HepG2 (cell line): ENCODE measurements around the gene MAN1A2. TPM values are rescaled to one million over a fixed set of nuclear protein-coding genes. Genes with fewer than 3 reads are reported as not detected.

Source experiments
- ATAC-seq: fragments of 200-7000 bp; cut with Tn5 transposase; 3 replicates; pipeline ENCODE4 v1.9.1; 2020; ENCODE audit warnings: mild to moderate bottlenecking, moderate library complexity
- BruUV-seq: library from RNA; stranded (reverse); fragments of 400-500 nt; replicated peaks from 2 replicates; lab custom pipeline; 2021; lab: Mats Ljungman, UMichigan
- CTCF ChIA-PET: fragments of 300-600 bp; formaldehyde crosslinking; extraction: SDS; loops from one replicate; lab custom pipeline; 2021; ENCODE audit warnings: low total read pairs, inconsistent platforms, low intra/inter-chr PET ratio; lab: Yijun Ruan, JAX
- POLR2A ChIA-PET: fragments of 350-600 bp; sonication (Branson Sonifier 250); formaldehyde crosslinking; loops from one replicate; lab custom pipeline; 2020; ENCODE audit warnings: antibody characterized with exemption, inconsistent platforms; lab: Yijun Ruan, JAX
- DNase-seq: peaks from one replicate; pipeline ENCODE4 v3.0.0-alpha.2; 2015; ENCODE audit warnings: low spot score
- FAIRE-seq: peaks from 3 replicates; lab custom pipeline; 2011; peaks lifted over from hg19 to GRCh38; lab: Jason Lieb, UNC
- H2AFZ ChIP-seq: one replicate; pipeline ENCODE4 v1.6.1; 2011; ENCODE audit warnings: low read length, inconsistent platforms
- H3K27ac ChIP-seq: fragments of 300-600 bp; 3 replicates; pipeline ENCODE4 v1.8.0; 2011; ENCODE audit warnings: mixed run types, mild to moderate bottlenecking, mixed read lengths, low read length, inconsistent platforms; ENCODE audit not compliant: insufficient read depth; ENCODE audit errors: extremely low read length
- H3K27me3 ChIP-seq, 2 experiments: fragments of 200-600 bp in 1 of 2; 2 replicates in 1 of 2; 3 replicates in 1 of 2; pipeline versions ENCODE4 v1.6.0 to v1.8.0; 2011; ENCODE audit warnings: low read length in 2 of 2, mild to moderate bottlenecking in 2 of 2, moderate library complexity in 2 of 2, inconsistent platforms in 1 of 2; ENCODE audit not compliant: insufficient read depth in 2 of 2, control insufficient read depth in 1 of 2
- H3K36me3 ChIP-seq, 2 experiments: fragments of 200-600 bp in 1 of 2; replicated peaks in 1 of 2; 2 replicates in 1 of 2; 3 replicates in 1 of 2; pipeline versions ENCODE4 v1.5.1 to v1.8.0; 2011; ENCODE audit warnings: low read length in 2 of 2, inconsistent platforms in 1 of 2; ENCODE audit not compliant: insufficient read depth in 2 of 2, control insufficient read depth in 1 of 2
- H3K4me1 ChIP-seq: 2 replicates; pipeline ENCODE4 v1.5.1; 2012; ENCODE audit warnings: low read length, inconsistent platforms; ENCODE audit not compliant: insufficient read depth
- H3K4me2 ChIP-seq: 2 replicates; pipeline ENCODE4 v1.6.0; 2011; ENCODE audit warnings: low read depth, low read length, inconsistent platforms
- H3K4me3 ChIP-seq, 3 experiments: fragments of 200-600 bp in 1 of 3; sonication (generic), shearing (Covaris generic) in 1 of 3; replicated peaks in 1 of 3; 2 replicates each; pipeline ENCODE4 v1.5.1; 2011 to 2016; ENCODE audit warnings: low read length in 3 of 3, inconsistent platforms in 2 of 3, low read depth in 2 of 3, mild to moderate bottlenecking in 2 of 3, control low read depth in 1 of 3, mixed read lengths in 1 of 3; ENCODE audit not compliant: insufficient read depth in 1 of 3
- H3K79me2 ChIP-seq: one replicate; pipeline ENCODE4 v1.6.1; 2011; ENCODE audit warnings: low read length, inconsistent platforms; ENCODE audit not compliant: insufficient read depth
- H3K9ac ChIP-seq: 2 replicates; pipeline ENCODE4 v1.6.0; 2011; ENCODE audit warnings: mild to moderate bottlenecking, low read depth, low read length, inconsistent platforms; ENCODE audit not compliant: insufficient read depth
- H3K9me3 ChIP-seq: 2 replicates; pipeline ENCODE4 v1.5.1; 2012; ENCODE audit warnings: mild to moderate bottlenecking, low read length
- H4K20me1 ChIP-seq: 2 replicates; pipeline ENCODE4 v1.6.0; 2011; ENCODE audit warnings: inconsistent platforms, mild to moderate bottlenecking, low read length, moderate library complexity; ENCODE audit not compliant: insufficient read depth
- ASH2L ChIP-seq: fragments of 300-600, 200-600 bp; sonication (generic); IDR thresholded peaks from 2 replicates; pipeline ENCODE4 v1.7.0; 2017; ENCODE audit warnings: low read depth, mild to moderate bottlenecking, moderate library complexity, mixed read lengths, low read length; ENCODE audit not compliant: insufficient read length
- CCDC6 ChIP-seq: sonication (generic); formaldehyde crosslinking; IDR thresholded peaks from 2 replicates; pipeline ENCODE4 v1.8.1; 2022; ENCODE audit warnings: mild to moderate bottlenecking, missing genetic modification reagents, moderate library complexity
- EZH2 ChIP-seq: conservative IDR thresholded peaks from 2 replicates; pipeline ENCODE4 v1.6.1; 2012; ENCODE audit warnings: mild to moderate bottlenecking, low read depth, low read length, moderate library complexity
- GLI4 ChIP-seq: sonication (generic); formaldehyde crosslinking; IDR thresholded peaks from 2 replicates; pipeline ENCODE4 v1.5.1; 2020; ENCODE audit warnings: missing genetic modification reagents, mild to moderate bottlenecking, moderate library complexity, borderline replicate concordance
- HMGXB3 ChIP-seq: sonication (generic); formaldehyde crosslinking; IDR thresholded peaks from 2 replicates; pipeline ENCODE4 v1.4.0; 2020; ENCODE audit warnings: missing genetic modification reagents, borderline replicate concordance
- KAT8 ChIP-seq: IDR thresholded peaks from 2 replicates; pipeline ENCODE4 v1.6.1; 2016; ENCODE audit warnings: missing genetic modification reagents, missing compliant biosample characterization
- KLF11 ChIP-seq: IDR thresholded peaks from 2 replicates; pipeline ENCODE4 v1.6.1; 2016; ENCODE audit warnings: missing compliant biosample characterization
- NR3C1 ChIP-seq: sonication (generic); formaldehyde crosslinking; IDR thresholded peaks from 2 replicates; pipeline ENCODE4 v1.4.0; 2020; ENCODE audit warnings: missing genetic modification reagents
- RARA ChIP-seq: IDR thresholded peaks from 2 replicates; pipeline ENCODE4 v1.6.1; 2016; ENCODE audit warnings: missing genetic modification reagents, missing compliant biosample characterization
- STAT6 ChIP-seq: sonication (generic); formaldehyde crosslinking; IDR thresholded peaks from 2 replicates; pipeline ENCODE4 v1.4.0; 2020; ENCODE audit warnings: missing genetic modification reagents, mild to moderate bottlenecking, borderline replicate concordance
- ZFP37 ChIP-seq: sonication (generic); formaldehyde crosslinking; IDR thresholded peaks from 2 replicates; pipeline ENCODE4 v1.4.0; 2020; ENCODE audit warnings: missing genetic modification reagents, borderline replicate concordance
- ZNF10 ChIP-seq: sonication (generic); formaldehyde crosslinking; IDR thresholded peaks from 2 replicates; pipeline ENCODE4 v1.4.0; 2020; ENCODE audit warnings: mild to moderate bottlenecking, low read depth, missing genetic modification reagents, borderline replicate concordance
- ZNF350 ChIP-seq: sonication (generic); formaldehyde crosslinking; IDR thresholded peaks from 2 replicates; pipeline ENCODE4 v1.4.0; 2020; ENCODE audit warnings: mild to moderate bottlenecking, low read depth, missing genetic modification reagents, borderline replicate concordance
- ZNF414 ChIP-seq: sonication (generic); formaldehyde crosslinking; IDR thresholded peaks from 2 replicates; pipeline ENCODE4 v1.5.0; 2020; ENCODE audit warnings: missing genetic modification reagents
- ZNF570 ChIP-seq: sonication (generic); formaldehyde crosslinking; IDR thresholded peaks from 2 replicates; pipeline ENCODE4 v1.4.0; 2020; ENCODE audit warnings: mild to moderate bottlenecking, missing genetic modification reagents, borderline replicate concordance
- ZNF749 ChIP-seq: sonication (generic); formaldehyde crosslinking; IDR thresholded peaks from 2 replicates; pipeline ENCODE4 v1.8.0; 2022; ENCODE audit warnings: mild to moderate bottlenecking, missing genetic modification reagents, moderate library complexity, borderline replicate concordance
- ZNF784 ChIP-seq: sonication (generic); formaldehyde crosslinking; IDR thresholded peaks from 2 replicates; pipeline ENCODE4 v1.5.1; 2020; ENCODE audit warnings: missing genetic modification reagents, mild to moderate bottlenecking, borderline replicate concordance
- WGBS: methylation state at CpG from one replicate; pipeline ENCODE4 v1.1.6; 2017; ENCODE audit warnings: low lambda C conversion rate; 5-methylcytosine and 5-hydroxymethylcytosine counted together
- in situ Hi-C: cut with HindIII; loops from 2 replicates; pipeline ENCODE4 v1.10.0; 2017; ENCODE audit warnings: low pct_unique_long_range_greater_than_20kb; ENCODE audit not compliant: extremely low pct_ligation_motif_present
- intact Hi-C: fragments of 100-400 bp; cut with micrococcal nuclease; formaldehyde crosslinking; loops from one replicate; pipeline ENCODE4 v1.10.0; 2022; ENCODE audit not compliant: unreplicated experiment
- polyA plus RNA-seq, 8 experiments: library from polyadenylated mRNA; depleted of rRNA in 3 of 8; stranded (reverse) in 7 of 8; unstranded in 1 of 8; fragments of >200 nt; fragmentation: Illumina TruSeq in 4 of 8; extraction: Trizol in 4 of 8; gene quantifications; 2 replicates each; pipeline versions ENCODE4 v1.2.1 to v1.2.3, GENCODE V29; 2011 to 2016; ENCODE audit warnings: low read depth in 4 of 8, missing spikeins in 1 of 8, mixed read lengths in 1 of 8; ENCODE audit not compliant: insufficient read depth in 1 of 8
- total RNA-seq, 5 experiments: library from RNA; depleted of rRNA; stranded (reverse); fragments of >200 nt; fragmentation: Illumina TruSeq; extraction: Trizol; gene quantifications; 2 replicates each; pipeline ENCODE4 v1.2.3, GENCODE V29; 2016; ENCODE audit warnings: low read depth in 1 of 5

Gene MAN1A2
- total and polyA plus RNA-seq, 2 of the 13 experiments (the other 11 are each of a cell fraction or from before 2014, with no cell fraction given): 8.0 to 19.9 TPM

- ATAC-seq (no peak), DNase-seq (no peak), FAIRE-seq (no peak)
- in situ Hi-C loops: no loop called here
- Histone ChIP-seq H2AFZ (no peak overlapping the region), H3K9me3 (no peaks in the 10 kb centered on the region), H3K79me2 (no peaks in the 10 kb centered on the region), H4K20me1 (no peaks in the 10 kb centered on the region), H3K4me1 (no peaks in the 10 kb centered on the region), H3K27me3 (no peaks in the 10 kb centered on the region), H3K9ac (no peak overlapping the region), H3K36me3 (no peaks in the 10 kb centered on the region; a peak in 2 of 5 replicates), H3K27ac (no peak overlapping the region), H3K4me3 (no peak overlapping the region), H3K4me2 (no peak overlapping the region)
- POLR2A ChIA-PET: no interaction called here
- no TSS peak for BruUV-seq
- CTCF ChIA-PET: no interaction called here
- TF ChIP-seq ASH2L: no peak
- TF ChIP-seq STAT6 (CRISPR knock-in tag): no peak
- no peak for TF ChIP-seq ZNF414 (CRISPR knock-in tag)
- TF ChIP-seq NR3C1: no peak
- TF ChIP-seq ZNF350: no peak
- TF ChIP-seq GLI4 (CRISPR knock-in tag): no peak
- no peak for TF ChIP-seq RARA (CRISPR knock-in tag)
- TF ChIP-seq KAT8: no peak
- no peak for TF ChIP-seq KLF11 (CRISPR knock-in tag)
- no peak for TF ChIP-seq ZFP37
- no peak for TF ChIP-seq ZNF570 (CRISPR knock-in tag)
- TF ChIP-seq ZNF10: no peak
- no peak for TF ChIP-seq CCDC6
- TF ChIP-seq HMGXB3: no peak
- no peak for TF ChIP-seq EZH2
- TF ChIP-seq ZNF784 (CRISPR knock-in tag): no peak
- TF ChIP-seq ZNF749 (CRISPR knock-in tag): no peak
- intact Hi-C loops: no loop called here
- 99% methylated on average over 3 of the region's 3 CpGs for WGBS
These were observed 85.0 kb downstream of the MAN1A2 start for GRCh38 chr1:117452216-117452615.
